SK-N-SH (cell line): ENCODE measurements around the gene VWA3A. TPM values are rescaled to one million over a fixed set of nuclear protein-coding genes. Genes with fewer than 3 reads are reported as not detected.

Experiments used
- CTCF ChIA-PET: fragments of 300-600, 350-600 bp; formaldehyde crosslinking; extraction: SDS; loops from one replicate; lab custom pipeline; 2021; lab: Yijun Ruan, JAX
- POLR2A ChIA-PET: fragments of 350-600 bp; sonication (Branson Sonifier 250); formaldehyde crosslinking; extraction: SDS; loops from one replicate; lab custom pipeline; 2020; ENCODE audit warnings: antibody characterized with exemption, inconsistent platforms; lab: Yijun Ruan, JAX
- DNase-seq: peaks from one replicate; pipeline ENCODE4 v3.0.0; 2012
- H2AFZ ChIP-seq: fragments of 200-600 bp; sonication (generic); 2 replicates; pipeline ENCODE4 v1.8.1; 2016; ENCODE audit warnings: antibody characterized with exemption, mild to moderate bottlenecking, low read depth
- H3F3A ChIP-seq: fragments of 200-600 bp; sonication (generic); replicated peaks from 2 replicates; pipeline ENCODE3; 2016; ENCODE audit warnings: antibody characterized with exemption, mild to moderate bottlenecking; ENCODE audit not compliant: insufficient read depth
- H3K27ac ChIP-seq, 2 experiments: fragments of 200-500 bp in 1 of 2; fragments of 200-600 bp in 1 of 2; sonication (Bioruptor generic) in 1 of 2; sonication (generic), shearing (Covaris generic) in 1 of 2; 2 replicates each; pipeline versions ENCODE4 v1.5.1 to v1.6.1; 2014 to 2016; ENCODE audit warnings: low read depth in 2 of 2, inconsistent platforms in 1 of 2, low read length in 1 of 2, mild to moderate bottlenecking in 1 of 2, mixed read lengths in 1 of 2
- H3K27me3 ChIP-seq: fragments of 200-600 bp; sonication (generic), shearing (Covaris generic); 2 replicates; pipeline ENCODE4 v1.6.1; 2016; ENCODE audit warnings: mixed run types; ENCODE audit not compliant: insufficient read depth
- H3K36me3 ChIP-seq, 2 experiments: fragments of 200-500 bp in 1 of 2; fragments of 200-600 bp in 1 of 2; sonication (Bioruptor generic) in 1 of 2; sonication (generic) in 1 of 2; replicated peaks in 1 of 2; 2 replicates each; pipeline versions ENCODE3 to v1.5.1; 2014 to 2016; ENCODE audit warnings: low read length in 1 of 2, mild to moderate bottlenecking in 1 of 2; ENCODE audit not compliant: insufficient read depth in 2 of 2, control insufficient read depth in 1 of 2
- H3K4me1 ChIP-seq, 2 experiments: fragments of 200-500 bp in 1 of 2; fragments of 200-600 bp in 1 of 2; sonication (Bioruptor generic) in 1 of 2; sonication (generic), shearing (Covaris generic) in 1 of 2; 2 replicates each; pipeline versions ENCODE4 v1.5.1 to v1.6.1; 2014 to 2016; ENCODE audit warnings: low read depth in 1 of 2, low read length in 1 of 2, mixed run types in 1 of 2; ENCODE audit not compliant: insufficient read depth in 2 of 2, control insufficient read depth in 1 of 2
- H3K4me2 ChIP-seq: fragments of 200-600 bp; sonication (generic), shearing (Covaris generic); 2 replicates; pipeline ENCODE4 v1.6.1; 2017; ENCODE audit warnings: mixed run types
- H3K4me3 ChIP-seq, 2 experiments: fragments of 200-500 bp in 1 of 2; fragments of 200-600 bp in 1 of 2; sonication (Bioruptor generic) in 1 of 2; sonication (generic), shearing (Covaris generic) in 1 of 2; 2 replicates each; pipeline versions ENCODE4 v1.5.1 to v1.8.1; 2014 to 2016; ENCODE audit warnings: low read depth in 2 of 2, inconsistent platforms in 1 of 2, low read length in 1 of 2, mild to moderate bottlenecking in 1 of 2, mixed read lengths in 1 of 2, moderate library complexity in 1 of 2
- H3K79me2 ChIP-seq: fragments of 200-600 bp; sonication (generic); 2 replicates; pipeline ENCODE4 v1.8.1; 2017; ENCODE audit warnings: mild to moderate bottlenecking; ENCODE audit not compliant: insufficient read depth
- H3K9ac ChIP-seq: fragments of 200-600 bp; sonication (generic); 2 replicates; pipeline ENCODE4 v1.6.1; 2017; ENCODE audit warnings: mixed run types
- H3K9me2 ChIP-seq: fragments of 200-600 bp; sonication (generic); 2 replicates; pipeline ENCODE4 v1.6.1; 2017; ENCODE audit warnings: mixed run types
- H3K9me3 ChIP-seq: fragments of 200-600 bp; sonication (generic); 2 replicates; pipeline ENCODE4 v1.6.1; 2017; ENCODE audit warnings: mixed run types, mild to moderate bottlenecking, moderate library complexity
- H4K20me1 ChIP-seq: fragments of 200-600 bp; sonication (generic); 2 replicates; pipeline ENCODE4 v1.6.1; 2017; ENCODE audit warnings: mild to moderate bottlenecking, mixed run types; ENCODE audit not compliant: insufficient read depth
- EP300 ChIP-seq, 2 experiments: IDR thresholded peaks; 2 replicates each; pipeline versions ENCODE4 v1.4.0 to v1.6.1; 2012; ENCODE audit warnings: borderline replicate concordance in 1 of 2, low read depth in 1 of 2, low read length in 1 of 2
- EZH2phosphoT487 ChIP-seq: fragments of 200-600 bp; sonication (generic); IDR thresholded peaks from 2 replicates; pipeline ENCODE4 v1.6.1; 2017; ENCODE audit warnings: low read depth, mixed run types, mild to moderate bottlenecking, antibody characterized with exemption, moderate library complexity, borderline replicate concordance
- FOSL2 ChIP-seq: IDR thresholded peaks from 2 replicates; pipeline ENCODE4 v1.4.0; 2012; ENCODE audit warnings: low read depth, mild to moderate bottlenecking, moderate library complexity, borderline replicate concordance
- FOXM1 ChIP-seq: IDR thresholded peaks from 2 replicates; pipeline ENCODE4 v1.4.0; 2012; ENCODE audit warnings: low read depth, mild to moderate bottlenecking
- GATA2 ChIP-seq: sonication (generic); formaldehyde crosslinking; IDR thresholded peaks from 2 replicates; pipeline ENCODE4 v1.5.0; 2020; ENCODE audit warnings: mild to moderate bottlenecking, missing genetic modification reagents
- MEF2A ChIP-seq: IDR thresholded peaks from 2 replicates; pipeline ENCODE4 v1.4.0; 2012; ENCODE audit warnings: low read depth, borderline replicate concordance
- MXI1 ChIP-seq: IDR thresholded peaks from 2 replicates; pipeline ENCODE4 v1.6.1; 2012; ENCODE audit warnings: mild to moderate bottlenecking, low read depth, low read length, improper control_type of control experiment
- RCOR1 ChIP-seq: fragments of 150-350 bp; IDR thresholded peaks from 2 replicates; pipeline ENCODE4 v1.6.1; 2017; ENCODE audit warnings: antibody characterized with exemption, low read length
- RFX5 ChIP-seq: IDR thresholded peaks from 2 replicates; pipeline ENCODE4 v1.6.1; 2012; ENCODE audit warnings: mild to moderate bottlenecking, improper control_type of control experiment, low read length
- SMC3 ChIP-seq: IDR thresholded peaks from 2 replicates; pipeline ENCODE4 v1.6.1; 2012; ENCODE audit warnings: low read depth, low read length, improper control_type of control experiment
- TAF1 ChIP-seq: IDR thresholded peaks from 2 replicates; pipeline ENCODE4 v1.6.1; 2012; ENCODE audit warnings: low read depth, mild to moderate bottlenecking, low read length, moderate library complexity, borderline replicate concordance
- TEAD4 ChIP-seq: IDR thresholded peaks from 2 replicates; pipeline ENCODE4 v1.4.0; 2012; ENCODE audit warnings: mild to moderate bottlenecking, borderline replicate concordance; ENCODE audit not compliant: insufficient read depth
- WGBS: methylation state at CpG from one replicate; pipeline ENCODE4 v1.1.6; 2017; ENCODE audit warnings: low lambda C conversion rate; 5-methylcytosine and 5-hydroxymethylcytosine counted together
- polyA plus RNA-seq, 3 experiments: library from polyadenylated mRNA; depleted of rRNA; stranded (reverse); fragments of >200 nt; gene quantifications; 2 replicates each; pipeline ENCODE4 v1.2.3, GENCODE V29; 2012
- TF ChIP-seq, protein P1 (sequence below): fragments of 150-350 bp; IDR thresholded peaks from 2 replicates; pipeline ENCODE4 v1.6.1; 2017; ENCODE audit warnings: antibody characterized with exemption, low read length, low read depth, borderline replicate concordance
- TF ChIP-seq, protein P2 (sequence below): IDR thresholded peaks from 2 replicates; pipeline ENCODE4 v1.6.1; 2012; ENCODE audit warnings: mild to moderate bottlenecking, low read depth, low read length, moderate library complexity
- TF ChIP-seq, protein P3 (sequence below): IDR thresholded peaks from 2 replicates; pipeline ENCODE4 v1.4.0; 2012; ENCODE audit warnings: low read depth
- TF ChIP-seq, protein P4 (sequence below): fragments of 150-350 bp; IDR thresholded peaks from 2 replicates; pipeline ENCODE4 v1.6.1; 2016; ENCODE audit warnings: mild to moderate bottlenecking, low read depth, low read length

The VWA3A gene
- polyA plus RNA-seq, 1 of the 3 experiments (the other 2 are of a cell fraction): not detected

DNA sequence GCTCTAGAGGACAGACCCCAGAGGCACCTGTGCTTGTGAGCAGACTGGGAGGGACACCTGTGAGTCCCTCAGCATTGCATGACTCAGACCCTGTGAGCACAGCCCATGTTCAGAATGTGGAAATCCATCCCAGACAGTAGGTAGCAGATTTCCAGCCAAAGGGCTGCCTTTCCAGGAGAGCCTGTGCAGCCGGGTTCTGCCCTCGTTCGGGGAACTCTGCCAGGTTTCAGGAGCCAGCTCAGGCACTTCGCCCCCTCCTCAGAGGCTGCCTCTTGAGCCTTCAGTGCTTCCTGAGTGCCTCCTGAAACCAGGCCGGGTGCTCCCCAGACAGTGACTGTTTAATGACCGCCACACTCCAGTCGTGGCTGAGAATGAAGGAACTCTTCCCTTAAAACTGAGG is 46.7 kb downstream of the VWA3A start:
- H3K4me2 ChIP-seq: no peak overlapping the region
- H3K36me3 ChIP-seq: no peaks in the 10 kb centered on the region
- no peaks in the 10 kb centered on the region for H3K9me2 ChIP-seq
- DNase-seq: no peak
- no peaks in the 10 kb centered on the region for H3K79me2 ChIP-seq
- H3K4me1 ChIP-seq: no peaks in the 10 kb centered on the region
- H3K9me3 ChIP-seq: no peaks in the 10 kb centered on the region
- POLR2A ChIA-PET: no interaction called here
- H3K27ac ChIP-seq: no peak overlapping the region
- CTCF ChIA-PET: interaction anchor here (0.7 kb wide), 1 partner anchor 139 kb away, joined by 3 read pairs; no protein-coding TSS in a partner anchor
- H3K4me3 ChIP-seq: no peak overlapping the region
- H4K20me1 ChIP-seq: no peaks in the 10 kb centered on the region
- no peak overlapping the region for H3K9ac ChIP-seq
- H3K27me3 ChIP-seq: peaks cover 20% of the 10 kb centered on the region
- no peaks in the 10 kb centered on the region for H3F3A ChIP-seq
- no CpG with 5 or more reads among the region's 7 CpGs for WGBS
- TF ChIP-seq, protein P1, sequence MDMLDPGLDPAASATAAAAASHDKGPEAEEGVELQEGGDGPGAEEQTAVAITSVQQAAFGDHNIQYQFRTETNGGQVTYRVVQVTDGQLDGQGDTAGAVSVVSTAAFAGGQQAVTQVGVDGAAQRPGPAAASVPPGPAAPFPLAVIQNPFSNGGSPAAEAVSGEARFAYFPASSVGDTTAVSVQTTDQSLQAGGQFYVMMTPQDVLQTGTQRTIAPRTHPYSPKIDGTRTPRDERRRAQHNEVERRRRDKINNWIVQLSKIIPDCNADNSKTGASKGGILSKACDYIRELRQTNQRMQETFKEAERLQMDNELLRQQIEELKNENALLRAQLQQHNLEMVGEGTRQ: no peak
- TF ChIP-seq, protein P2, sequence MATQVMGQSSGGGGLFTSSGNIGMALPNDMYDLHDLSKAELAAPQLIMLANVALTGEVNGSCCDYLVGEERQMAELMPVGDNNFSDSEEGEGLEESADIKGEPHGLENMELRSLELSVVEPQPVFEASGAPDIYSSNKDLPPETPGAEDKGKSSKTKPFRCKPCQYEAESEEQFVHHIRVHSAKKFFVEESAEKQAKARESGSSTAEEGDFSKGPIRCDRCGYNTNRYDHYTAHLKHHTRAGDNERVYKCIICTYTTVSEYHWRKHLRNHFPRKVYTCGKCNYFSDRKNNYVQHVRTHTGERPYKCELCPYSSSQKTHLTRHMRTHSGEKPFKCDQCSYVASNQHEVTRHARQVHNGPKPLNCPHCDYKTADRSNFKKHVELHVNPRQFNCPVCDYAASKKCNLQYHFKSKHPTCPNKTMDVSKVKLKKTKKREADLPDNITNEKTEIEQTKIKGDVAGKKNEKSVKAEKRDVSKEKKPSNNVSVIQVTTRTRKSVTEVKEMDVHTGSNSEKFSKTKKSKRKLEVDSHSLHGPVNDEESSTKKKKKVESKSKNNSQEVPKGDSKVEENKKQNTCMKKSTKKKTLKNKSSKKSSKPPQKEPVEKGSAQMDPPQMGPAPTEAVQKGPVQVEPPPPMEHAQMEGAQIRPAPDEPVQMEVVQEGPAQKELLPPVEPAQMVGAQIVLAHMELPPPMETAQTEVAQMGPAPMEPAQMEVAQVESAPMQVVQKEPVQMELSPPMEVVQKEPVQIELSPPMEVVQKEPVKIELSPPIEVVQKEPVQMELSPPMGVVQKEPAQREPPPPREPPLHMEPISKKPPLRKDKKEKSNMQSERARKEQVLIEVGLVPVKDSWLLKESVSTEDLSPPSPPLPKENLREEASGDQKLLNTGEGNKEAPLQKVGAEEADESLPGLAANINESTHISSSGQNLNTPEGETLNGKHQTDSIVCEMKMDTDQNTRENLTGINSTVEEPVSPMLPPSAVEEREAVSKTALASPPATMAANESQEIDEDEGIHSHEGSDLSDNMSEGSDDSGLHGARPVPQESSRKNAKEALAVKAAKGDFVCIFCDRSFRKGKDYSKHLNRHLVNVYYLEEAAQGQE: no peak
- TF ChIP-seq, protein P3, sequence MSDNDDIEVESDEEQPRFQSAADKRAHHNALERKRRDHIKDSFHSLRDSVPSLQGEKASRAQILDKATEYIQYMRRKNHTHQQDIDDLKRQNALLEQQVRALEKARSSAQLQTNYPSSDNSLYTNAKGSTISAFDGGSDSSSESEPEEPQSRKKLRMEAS: no peak
- no peak for TF ChIP-seq EZH2phosphoT487
- TF ChIP-seq MXI1: no peak
- no peak for TF ChIP-seq TEAD4
- TF ChIP-seq, protein P4, sequence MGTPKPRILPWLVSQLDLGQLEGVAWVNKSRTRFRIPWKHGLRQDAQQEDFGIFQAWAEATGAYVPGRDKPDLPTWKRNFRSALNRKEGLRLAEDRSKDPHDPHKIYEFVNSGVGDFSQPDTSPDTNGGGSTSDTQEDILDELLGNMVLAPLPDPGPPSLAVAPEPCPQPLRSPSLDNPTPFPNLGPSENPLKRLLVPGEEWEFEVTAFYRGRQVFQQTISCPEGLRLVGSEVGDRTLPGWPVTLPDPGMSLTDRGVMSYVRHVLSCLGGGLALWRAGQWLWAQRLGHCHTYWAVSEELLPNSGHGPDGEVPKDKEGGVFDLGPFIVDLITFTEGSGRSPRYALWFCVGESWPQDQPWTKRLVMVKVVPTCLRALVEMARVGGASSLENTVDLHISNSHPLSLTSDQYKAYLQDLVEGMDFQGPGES: no peak
- no peak for TF ChIP-seq EP300 (IDR thresholded peaks at IDR 0.05; ENCODE audit: borderline replicate concordance in 1 of 2, low read depth in 1 of 2, low read length in 1 of 2)
- no peak for TF ChIP-seq RFX5
- no peak for TF ChIP-seq FOSL2
- TF ChIP-seq MEF2A: no peak
- TF ChIP-seq FOXM1: no peak
- no peak for TF ChIP-seq SMC3
- no peak for TF ChIP-seq GATA2
- TF ChIP-seq TAF1: no peak
- TF ChIP-seq RCOR1: no peak
- no peak overlapping the region for H2AFZ ChIP-seq
